ENCODE results near the gene RNF103. TPM values are rescaled to one million over a fixed set of nuclear protein-coding genes. Genes with fewer than 3 reads are reported as not detected.

Gene RNF103
- total RNA-seq, 1 donor from 2014 or later: 23.3 TPM

DNA sequence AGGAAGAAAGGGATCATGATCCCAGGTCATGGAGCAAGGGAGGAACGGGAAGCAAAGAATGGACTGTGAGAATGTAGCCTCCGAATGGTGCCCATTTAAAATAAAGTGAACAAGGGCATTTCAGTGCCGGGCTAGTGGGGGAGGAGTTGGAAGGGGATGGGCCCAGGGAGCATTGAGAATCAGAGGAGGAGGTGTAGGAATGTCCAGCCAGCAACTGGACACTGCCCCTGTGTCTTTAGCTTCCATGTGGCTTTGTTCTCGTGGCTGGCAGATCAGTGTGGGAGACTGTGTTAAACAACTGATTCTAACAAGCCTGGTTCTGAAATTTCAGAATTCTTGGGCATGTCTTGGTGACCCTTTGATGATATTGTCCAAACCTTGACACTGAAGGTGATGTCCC, 1.4 kb upstream of the RNF103 start:
- TF ChIP-seq POLR2A (IDR thresholded peaks at IDR 0.05) (no peak), POLR2AphosphoS5 (IDR thresholded peaks at IDR 0.05; ENCODE audit: insufficient read depth in 1 of 2, low read depth in 1 of 2) (no peak)
- TF ChIP-seq, protein P1, sequence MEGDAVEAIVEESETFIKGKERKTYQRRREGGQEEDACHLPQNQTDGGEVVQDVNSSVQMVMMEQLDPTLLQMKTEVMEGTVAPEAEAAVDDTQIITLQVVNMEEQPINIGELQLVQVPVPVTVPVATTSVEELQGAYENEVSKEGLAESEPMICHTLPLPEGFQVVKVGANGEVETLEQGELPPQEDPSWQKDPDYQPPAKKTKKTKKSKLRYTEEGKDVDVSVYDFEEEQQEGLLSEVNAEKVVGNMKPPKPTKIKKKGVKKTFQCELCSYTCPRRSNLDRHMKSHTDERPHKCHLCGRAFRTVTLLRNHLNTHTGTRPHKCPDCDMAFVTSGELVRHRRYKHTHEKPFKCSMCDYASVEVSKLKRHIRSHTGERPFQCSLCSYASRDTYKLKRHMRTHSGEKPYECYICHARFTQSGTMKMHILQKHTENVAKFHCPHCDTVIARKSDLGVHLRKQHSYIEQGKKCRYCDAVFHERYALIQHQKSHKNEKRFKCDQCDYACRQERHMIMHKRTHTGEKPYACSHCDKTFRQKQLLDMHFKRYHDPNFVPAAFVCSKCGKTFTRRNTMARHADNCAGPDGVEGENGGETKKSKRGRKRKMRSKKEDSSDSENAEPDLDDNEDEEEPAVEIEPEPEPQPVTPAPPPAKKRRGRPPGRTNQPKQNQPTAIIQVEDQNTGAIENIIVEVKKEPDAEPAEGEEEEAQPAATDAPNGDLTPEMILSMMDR (IDR thresholded peaks at IDR 0.05): no peak
- intact Hi-C loops (cut with DNase I): no loop called here
- no peak overlapping the region for H3K27ac ChIP-seq
- H3K4me1 ChIP-seq: peaks cover 13% of the 10 kb centered on the region
- no peak overlapping the region for H3K4me3 ChIP-seq
- peaks cover 0 to under 1% of the 10 kb centered on the region in 2 donors for H3K36me3 ChIP-seq
- no peaks in the 10 kb centered on the region for H3K9me3 ChIP-seq
- DNase-seq (ENCODE audit: extremely low spot score in 2 of 2): no peak
- H3K27me3 ChIP-seq: no peaks in the 10 kb centered on the region

- H3K9me3 ChIP-seq: no peaks in the 10 kb centered on the region
- DNase-seq (ENCODE audit: extremely low spot score in 2 of 2): no peak
- H3K27me3 ChIP-seq: no peaks in the 10 kb centered on the region
- peak overlapping the region; percentile 87 to 91 for H3K4me3 ChIP-seq
- peak overlapping the region; percentile 96 for H3K27ac ChIP-seq
- H3K4me1 ChIP-seq: peaks cover 21% of the 10 kb centered on the region
- H3K36me3 ChIP-seq: peaks cover 0 to 10% of the 10 kb centered on the region in 2 donors
- intact Hi-C loops (cut with DNase I): no loop called here
- TF ChIP-seq POLR2AphosphoS5 (IDR thresholded peaks at IDR 0.05; ENCODE audit: insufficient read depth in 1 of 2, low read depth in 1 of 2) (no peak), POLR2A (IDR thresholded peaks at IDR 0.05) (no peak)
- TF ChIP-seq, protein P1 (IDR thresholded peaks at IDR 0.05): no peak
Measured at GRCh38 chr2:86624267-86624547, 542 bp upstream of the RNF103 start.

GRCh38 chr2:86623043-86623493, 597 bp downstream of the RNF103 start:
- Histone ChIP-seq H3K36me3 (peaks cover 0 to 14% of the 10 kb centered on the region in 2 donors), H3K4me3 (peak overlapping the region; percentile 87 to 91), H3K27me3 (no peaks in the 10 kb centered on the region), H3K9me3 (no peaks in the 10 kb centered on the region), H3K27ac (peak overlapping the region; percentile 96), H3K4me1 (peaks cover 32% of the 10 kb centered on the region)
- intact Hi-C loops (cut with DNase I): loop anchor here (2.0 kb wide), 1 partner anchor 60 kb away; the partner anchor contains the start of gene CHMP3
- DNase-seq (ENCODE audit: extremely low spot score in 2 of 2): no peak
- TF ChIP-seq, protein P1 (IDR thresholded peaks at IDR 0.05): no peak
- no peak for TF ChIP-seq POLR2A (IDR thresholded peaks at IDR 0.05)
- no peak for TF ChIP-seq POLR2AphosphoS5 (IDR thresholded peaks at IDR 0.05; ENCODE audit: insufficient read depth in 1 of 2, low read depth in 1 of 2)

DNA sequence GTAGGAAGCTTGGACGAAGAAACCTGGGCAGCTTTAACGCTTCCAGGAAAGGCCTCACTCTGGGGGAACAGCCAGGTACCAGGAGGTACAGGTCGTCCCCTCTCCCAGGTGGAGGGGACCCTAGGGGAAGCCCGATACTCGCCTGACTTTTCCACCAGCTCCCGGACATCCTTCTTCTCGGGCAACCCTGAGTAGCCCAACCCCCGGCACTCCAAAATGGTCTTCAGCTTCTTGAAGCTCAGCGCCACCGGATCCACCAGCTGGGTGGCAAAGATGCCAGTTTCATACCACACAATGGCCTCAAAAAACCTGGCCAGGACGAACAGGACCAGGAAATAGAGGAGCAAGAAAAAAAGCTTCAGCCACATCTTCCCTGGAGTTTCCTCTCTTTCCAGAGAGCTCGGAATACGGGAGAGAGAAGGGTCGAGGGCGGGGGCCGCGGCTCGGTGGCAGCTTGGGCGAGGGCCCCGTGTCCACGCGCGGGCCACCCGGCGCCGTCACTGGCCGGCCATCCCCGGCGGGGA, 1.1 kb downstream of the RNF103 start:
- intact Hi-C loops (cut with DNase I): loop anchor here (2.0 kb wide), 1 partner anchor 60 kb away; the partner anchor contains the start of gene CHMP3
- no peak for TF ChIP-seq POLR2A (IDR thresholded peaks at IDR 0.05)
- TF ChIP-seq, protein P1 (IDR thresholded peaks at IDR 0.05): no peak
- TF ChIP-seq POLR2AphosphoS5 (IDR thresholded peaks at IDR 0.05; ENCODE audit: insufficient read depth in 1 of 2, low read depth in 1 of 2): no peak

DNA sequence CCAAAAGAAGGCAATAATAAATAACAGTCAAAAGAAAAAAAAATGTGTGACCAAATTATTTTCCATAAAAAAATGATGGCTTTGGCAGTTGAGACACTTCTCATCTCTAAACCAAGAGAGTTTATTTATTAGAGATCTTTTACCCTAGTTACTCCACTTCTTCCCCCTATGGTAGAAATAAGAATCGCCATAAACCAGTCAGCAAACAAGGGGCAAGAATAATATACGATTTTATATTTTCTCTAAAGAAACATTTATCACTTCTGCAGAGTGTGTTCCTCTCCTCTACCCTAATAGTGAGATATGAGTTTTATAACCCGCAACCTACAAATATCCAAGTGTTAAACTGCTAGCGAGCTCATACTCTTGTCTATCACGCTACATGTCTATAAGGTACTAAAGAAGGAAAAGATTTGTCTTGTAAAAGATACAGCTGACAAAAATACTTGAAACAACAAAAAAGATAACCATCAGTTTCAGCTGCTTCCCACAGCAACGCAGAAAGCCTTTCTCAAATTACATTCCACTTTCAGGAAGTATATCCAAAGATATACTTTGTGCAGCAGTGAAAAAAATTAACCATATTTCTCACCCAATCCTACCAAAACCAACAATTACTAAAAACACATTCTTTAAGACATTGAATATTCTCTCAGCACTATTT, 2.3 kb downstream of the RNF103 start:
- H3K27ac ChIP-seq: peak overlapping the region; percentile 96

More for the DNA sequence above, 1.1 kb downstream of the RNF103 start:
- Histone ChIP-seq H3K9me3 (no peaks in the 10 kb centered on the region), H3K27me3 (no peaks in the 10 kb centered on the region), H3K27ac (peak overlapping the region; percentile 96), H3K4me1 (peaks cover 37% of the 10 kb centered on the region), H3K36me3 (peaks cover under 1 to 14% of the 10 kb centered on the region in 2 donors), H3K4me3 (peak overlapping the region; percentile 87 to 91)
- no peak for DNase-seq (ENCODE audit: extremely low spot score in 2 of 2)

More for the DNA sequence above, 2.3 kb downstream of the RNF103 start:
- Histone ChIP-seq H3K9me3 (no peaks in the 10 kb centered on the region), H3K4me1 (peaks cover 37% of the 10 kb centered on the region), H3K36me3 (peaks cover 3 to 18% of the 10 kb centered on the region in 2 donors), H3K27me3 (no peaks in the 10 kb centered on the region), H3K4me3 (peak overlapping the region; percentile 87 to 91)
- TF ChIP-seq, protein P1 (IDR thresholded peaks at IDR 0.05): no peak
- TF ChIP-seq POLR2A (IDR thresholded peaks at IDR 0.05) (no peak), POLR2AphosphoS5 (IDR thresholded peaks at IDR 0.05; ENCODE audit: insufficient read depth in 1 of 2, low read depth in 1 of 2) (no peak)
- intact Hi-C loops (cut with DNase I): no loop called here
- no peak for DNase-seq (ENCODE audit: extremely low spot score in 2 of 2)

Measured in vagina (tissue), 2 donors.